ENCODE results near the gene CCDC154. TPM values are rescaled to one million over a fixed set of nuclear protein-coding genes. Genes with fewer than 3 reads are reported as not detected.
A peak's percentile ranks its signal among the peaks of the same experiment; 100 is the strongest.

CCDC154 gene
- total and polyA plus RNA-seq, 4 experiments from 2014 or later, result 0.13 to 14.7 (median 12.1) TPM; not detected in 1

GRCh38 chr16:1458977-1459341 is 14.6 kb upstream of the CCDC154 start:
- intact Hi-C loops (cut with micrococcal nuclease), result no loop called here
- peak overlapping the region in 1 of 7 donors; percentile 84 for H3K27ac Mint-ChIP-seq
- Histone ChIP-seq H3K27me3 (ENCODE audit: insufficient read depth, low read length) (no peaks in the 10 kb centered on the region), H3K4me3 (ENCODE audit: low read length in 2 of 2) (no peak overlapping the region), H3K9me3 (ENCODE audit: control insufficient read depth in 1 of 2, low read length in 2 of 2) (no peaks in the 10 kb centered on the region), H3K4me1 (ENCODE audit: insufficient read depth, low read length) (no peaks in the 10 kb centered on the region), H3K27ac (ENCODE audit: low read depth, low read length) (no peak overlapping the region), H3K36me3 (ENCODE audit: insufficient read depth, low read length) (peaks cover 12% of the 10 kb centered on the region)
- no peaks in the 10 kb centered on the region for H3K27me3 Mint-ChIP-seq
- H3K4me3 Mint-ChIP-seq, result no peak overlapping the region
- H3K4me1 Mint-ChIP-seq, result peaks cover 0 to 2% (median 0%) of the 10 kb centered on the region in 4 donors
- DNase-seq, result no peak
- H3K9me3 Mint-ChIP-seq, result no peaks in the 10 kb centered on the region
- POLR2A ChIA-PET (ENCODE audit: partially characterized antibody), result no interaction called here
- peaks cover 6 to 20% of the 10 kb centered on the region in 2 donors for H3K36me3 Mint-ChIP-seq
- CTCF ChIA-PET (ENCODE audit: partially characterized antibody), result no interaction called here

GRCh38 chr16:1458336-1458976 is 14.1 kb upstream of the CCDC154 start:
- H3K9me3 ChIP-seq (ENCODE audit: control insufficient read depth in 1 of 2, low read length in 2 of 2), result no peaks in the 10 kb centered on the region
- Mint-ChIP-seq H3K27me3 (no peaks in the 10 kb centered on the region), H3K36me3 (peaks cover 5 to 21% of the 10 kb centered on the region in 2 donors), H3K27ac (peak overlapping the region in 1 of 7 donors; percentile 84), H3K4me1 (peaks cover 0 to 2% (median 0%) of the 10 kb centered on the region in 4 donors), H3K4me3 (no peak overlapping the region), H3K9me3 (no peaks in the 10 kb centered on the region)
- H3K4me1 ChIP-seq (ENCODE audit: insufficient read depth, low read length), result no peaks in the 10 kb centered on the region
- H3K36me3 ChIP-seq (ENCODE audit: insufficient read depth, low read length), result peaks cover 17% of the 10 kb centered on the region
- H3K4me3 ChIP-seq (ENCODE audit: low read length in 2 of 2), result no peak overlapping the region
- intact Hi-C loops (cut with micrococcal nuclease), result no loop called here
- CTCF ChIA-PET (ENCODE audit: partially characterized antibody), result no interaction called here
- no peaks in the 10 kb centered on the region for H3K27me3 ChIP-seq (ENCODE audit: insufficient read depth, low read length)
- H3K27ac ChIP-seq (ENCODE audit: low read depth, low read length), result no peak overlapping the region
- POLR2A ChIA-PET (ENCODE audit: partially characterized antibody), result no interaction called here
- DNase-seq, result no peak

- peaks cover 17% of the 10 kb centered on the region for H3K36me3 ChIP-seq (ENCODE audit: insufficient read depth, low read length)
- no peaks in the 10 kb centered on the region for H3K27me3 ChIP-seq (ENCODE audit: insufficient read depth, low read length)
- H3K4me1 ChIP-seq (ENCODE audit: insufficient read depth, low read length), result no peaks in the 10 kb centered on the region
- H3K9me3 ChIP-seq (ENCODE audit: control insufficient read depth in 1 of 2, low read length in 2 of 2), result no peaks in the 10 kb centered on the region
- Mint-ChIP-seq H3K36me3 (peaks cover 2 to 24% of the 10 kb centered on the region in 2 donors), H3K27ac (no peak overlapping the region), H3K27me3 (no peaks in the 10 kb centered on the region), H3K4me3 (no peak overlapping the region), H3K9me3 (no peaks in the 10 kb centered on the region), H3K4me1 (peaks cover 0 to 2% (median 0%) of the 10 kb centered on the region in 4 donors)
- no peak overlapping the region for H3K4me3 ChIP-seq (ENCODE audit: low read length in 2 of 2)
- POLR2A ChIA-PET (ENCODE audit: partially characterized antibody), result no interaction called here
- intact Hi-C loops (cut with micrococcal nuclease), result no loop called here
- DNase-seq, result no peak
- CTCF ChIA-PET (ENCODE audit: partially characterized antibody), result no interaction called here
- no peak overlapping the region for H3K27ac ChIP-seq (ENCODE audit: low read depth, low read length)
Observed at GRCh38 chr16:1457489-1458245, 13.3 kb upstream of the CCDC154 start.

- Mint-ChIP-seq H3K27me3 (no peaks in the 10 kb centered on the region), H3K36me3 (peaks cover 3 to 23% of the 10 kb centered on the region in 2 donors), H3K9me3 (no peaks in the 10 kb centered on the region), H3K27ac (no peak overlapping the region), H3K4me3 (no peak overlapping the region), H3K4me1 (peaks cover 0 to 2% (median 0%) of the 10 kb centered on the region in 4 donors)
- Histone ChIP-seq H3K4me3 (ENCODE audit: low read length in 2 of 2) (no peak overlapping the region), H3K27me3 (ENCODE audit: insufficient read depth, low read length) (no peaks in the 10 kb centered on the region), H3K4me1 (ENCODE audit: insufficient read depth, low read length) (no peaks in the 10 kb centered on the region), H3K36me3 (ENCODE audit: insufficient read depth, low read length) (peaks cover 17% of the 10 kb centered on the region), H3K27ac (ENCODE audit: low read depth, low read length) (no peak overlapping the region), H3K9me3 (ENCODE audit: control insufficient read depth in 1 of 2, low read length in 2 of 2) (no peaks in the 10 kb centered on the region)
- CTCF ChIA-PET (ENCODE audit: partially characterized antibody), result no interaction called here
- DNase-seq, result no peak
- POLR2A ChIA-PET (ENCODE audit: partially characterized antibody), result no interaction called here
- intact Hi-C loops (cut with micrococcal nuclease), result no loop called here
Observed at GRCh38 chr16:1456951-1457350, 12.6 kb upstream of the CCDC154 start.

- H3K4me3 Mint-ChIP-seq, result no peak overlapping the region
- no peak overlapping the region for H3K27ac Mint-ChIP-seq
- ChIA-PET POLR2A (ENCODE audit: partially characterized antibody) (no interaction called here), CTCF (ENCODE audit: partially characterized antibody) (no interaction called here)
- intact Hi-C loops (cut with micrococcal nuclease), result no loop called here
- peaks cover 6 to 23% of the 10 kb centered on the region in 2 donors for H3K36me3 Mint-ChIP-seq
- DNase-seq, result no peak
- H3K27ac ChIP-seq (ENCODE audit: low read depth, low read length), result no peak overlapping the region
- H3K36me3 ChIP-seq (ENCODE audit: insufficient read depth, low read length), result peaks cover 6% of the 10 kb centered on the region
- no peak overlapping the region for H3K4me3 ChIP-seq (ENCODE audit: low read length in 2 of 2)
- H3K9me3 Mint-ChIP-seq, result no peaks in the 10 kb centered on the region
- no peaks in the 10 kb centered on the region for H3K27me3 ChIP-seq (ENCODE audit: insufficient read depth, low read length)
- no peaks in the 10 kb centered on the region for H3K27me3 Mint-ChIP-seq
- no peaks in the 10 kb centered on the region for H3K4me1 ChIP-seq (ENCODE audit: insufficient read depth, low read length)
- H3K4me1 Mint-ChIP-seq, result no peaks in the 10 kb centered on the region
- no peaks in the 10 kb centered on the region for H3K9me3 ChIP-seq (ENCODE audit: control insufficient read depth in 1 of 2, low read length in 2 of 2)
Observed at GRCh38 chr16:1455190-1456171, 11.1 kb upstream of the CCDC154 start.

GRCh38 chr16:1454561-1454960 is 10.2 kb upstream of the CCDC154 start:
- no peaks in the 10 kb centered on the region for H3K4me1 Mint-ChIP-seq
- POLR2A ChIA-PET (ENCODE audit: partially characterized antibody), result no interaction called here
- H3K9me3 Mint-ChIP-seq, result no peaks in the 10 kb centered on the region
- Histone ChIP-seq H3K4me3 (ENCODE audit: low read length in 2 of 2) (no peak overlapping the region), H3K27me3 (ENCODE audit: insufficient read depth, low read length) (no peaks in the 10 kb centered on the region), H3K27ac (ENCODE audit: low read depth, low read length) (no peak overlapping the region), H3K9me3 (ENCODE audit: control insufficient read depth in 1 of 2, low read length in 2 of 2) (no peaks in the 10 kb centered on the region), H3K36me3 (ENCODE audit: insufficient read depth, low read length) (peaks cover 5% of the 10 kb centered on the region), H3K4me1 (ENCODE audit: insufficient read depth, low read length) (no peaks in the 10 kb centered on the region)
- CTCF ChIA-PET (ENCODE audit: partially characterized antibody), result no interaction called here
- no peak overlapping the region for H3K4me3 Mint-ChIP-seq
- no peaks in the 10 kb centered on the region for H3K27me3 Mint-ChIP-seq
- peaks cover 6 to 24% of the 10 kb centered on the region in 2 donors for H3K36me3 Mint-ChIP-seq
- no peak for DNase-seq
- peak overlapping the region in 1 of 7 donors; percentile 87 for H3K27ac Mint-ChIP-seq
- intact Hi-C loops (cut with micrococcal nuclease), result no loop called here

GRCh38 chr16:1453316-1453715 is 9.0 kb upstream of the CCDC154 start:
- Mint-ChIP-seq H3K4me1 (no peaks in the 10 kb centered on the region), H3K27ac (peak overlapping the region in 3 of 7 donors; percentile 64 to 92 (median 87)), H3K9me3 (no peaks in the 10 kb centered on the region), H3K4me3 (peak overlapping the region in 3 of 8 donors; percentile 64 to 70 (median 64)), H3K36me3 (peaks cover 6 to 22% of the 10 kb centered on the region in 2 donors), H3K27me3 (no peaks in the 10 kb centered on the region)
- Histone ChIP-seq H3K4me3 (ENCODE audit: low read length in 2 of 2) (no peak overlapping the region), H3K4me1 (ENCODE audit: insufficient read depth, low read length) (no peaks in the 10 kb centered on the region), H3K9me3 (ENCODE audit: control insufficient read depth in 1 of 2, low read length in 2 of 2) (no peaks in the 10 kb centered on the region), H3K36me3 (ENCODE audit: insufficient read depth, low read length) (peaks cover 5% of the 10 kb centered on the region), H3K27ac (ENCODE audit: low read depth, low read length) (no peak overlapping the region), H3K27me3 (ENCODE audit: insufficient read depth, low read length) (no peaks in the 10 kb centered on the region)
- DNase-seq, result no peak
- POLR2A ChIA-PET (ENCODE audit: partially characterized antibody), result no interaction called here
- CTCF ChIA-PET (ENCODE audit: partially characterized antibody), result no interaction called here
- intact Hi-C loops (cut with micrococcal nuclease), result no loop called here

Data from CD4-positive, alpha-beta memory T cell (primary cell).